ENCODE results near the gene GTF2E1.

DNA sequence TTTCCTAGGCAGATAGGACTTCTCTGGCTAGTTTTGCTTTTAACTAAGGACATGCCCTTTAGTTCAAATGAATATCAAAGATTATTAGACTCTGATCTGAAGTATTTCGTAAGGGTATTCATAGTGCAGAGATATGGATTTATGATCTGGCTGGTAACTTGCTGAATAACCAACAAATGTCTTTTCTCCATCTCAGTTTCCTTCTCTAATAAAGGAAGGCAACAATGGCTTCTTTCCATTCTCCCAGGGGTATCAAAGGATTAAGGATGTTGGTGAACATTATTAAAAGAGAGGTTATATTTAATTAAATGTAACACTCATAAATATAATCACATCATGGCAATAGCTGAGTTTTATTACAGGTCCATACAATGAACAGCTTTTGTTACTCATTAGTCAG, 86.3 kb downstream of the GTF2E1 start:
- TF ChIP-seq CTCF (IDR thresholded peaks at IDR 0.05) = no peak
- no peak for TF ChIP-seq POLR2A (IDR thresholded peaks at IDR 0.05)

All from thyroid gland (tissue), 4 donors.